Esophagus muscularis mucosa (tissue), 3 donors: ENCODE results near the gene BPTF.

Experiments used
- POLR2AphosphoS5 ChIP-seq, 2 donors: sonication (generic); formaldehyde crosslinking; IDR thresholded peaks; one replicate each; pipeline ENCODE4 v1.6.1; 2017; ENCODE audit warnings: antibody characterized with exemption in 2 of 2
- TF ChIP-seq, protein P1 (sequence below), 3 experiments: fragments of 200-600 bp in 2 of 3; fragments of 450-650 bp in 1 of 3; sonication (generic) in 2 of 3; IDR thresholded peaks; one replicate each; pipeline ENCODE4 v1.5.1; 2017 to 2019; ENCODE audit warnings: antibody characterized with exemption in 3 of 3, mild to moderate bottlenecking in 2 of 3, moderate library complexity in 1 of 3

DNA sequence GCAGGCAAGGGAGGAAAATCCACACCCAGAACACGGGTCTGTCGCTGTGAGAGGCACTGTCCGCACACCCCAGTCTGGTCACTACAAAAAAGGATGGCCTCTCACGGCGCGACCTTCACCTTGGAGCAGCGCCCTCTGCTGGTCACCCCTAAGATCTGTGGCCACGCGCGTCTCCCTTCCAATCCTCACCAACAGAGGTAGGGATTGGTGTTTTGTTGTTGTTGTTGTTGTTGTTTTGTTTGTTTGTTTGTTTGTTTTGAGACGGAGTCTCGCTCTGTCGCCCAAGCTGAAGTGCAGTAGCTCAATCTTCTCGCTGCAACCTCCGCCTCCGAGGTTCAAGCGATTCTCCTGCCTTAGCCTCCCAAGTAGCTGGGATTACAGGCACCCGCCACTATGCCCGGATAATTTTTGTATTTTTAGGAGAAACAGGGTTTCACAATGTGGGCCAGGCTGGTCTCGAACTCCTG is 185.9 kb downstream of the BPTF start:
- TF ChIP-seq, protein P1, sequence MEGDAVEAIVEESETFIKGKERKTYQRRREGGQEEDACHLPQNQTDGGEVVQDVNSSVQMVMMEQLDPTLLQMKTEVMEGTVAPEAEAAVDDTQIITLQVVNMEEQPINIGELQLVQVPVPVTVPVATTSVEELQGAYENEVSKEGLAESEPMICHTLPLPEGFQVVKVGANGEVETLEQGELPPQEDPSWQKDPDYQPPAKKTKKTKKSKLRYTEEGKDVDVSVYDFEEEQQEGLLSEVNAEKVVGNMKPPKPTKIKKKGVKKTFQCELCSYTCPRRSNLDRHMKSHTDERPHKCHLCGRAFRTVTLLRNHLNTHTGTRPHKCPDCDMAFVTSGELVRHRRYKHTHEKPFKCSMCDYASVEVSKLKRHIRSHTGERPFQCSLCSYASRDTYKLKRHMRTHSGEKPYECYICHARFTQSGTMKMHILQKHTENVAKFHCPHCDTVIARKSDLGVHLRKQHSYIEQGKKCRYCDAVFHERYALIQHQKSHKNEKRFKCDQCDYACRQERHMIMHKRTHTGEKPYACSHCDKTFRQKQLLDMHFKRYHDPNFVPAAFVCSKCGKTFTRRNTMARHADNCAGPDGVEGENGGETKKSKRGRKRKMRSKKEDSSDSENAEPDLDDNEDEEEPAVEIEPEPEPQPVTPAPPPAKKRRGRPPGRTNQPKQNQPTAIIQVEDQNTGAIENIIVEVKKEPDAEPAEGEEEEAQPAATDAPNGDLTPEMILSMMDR (IDR thresholded peaks at IDR 0.05): peak; percentile 50 to 62 (median 58)
- TF ChIP-seq POLR2AphosphoS5 (IDR thresholded peaks at IDR 0.05): no peak
